Measurements from ENCODE around the gene SAC3D1.

The SAC3D1 gene

GRCh38 chr11:65063532-65063931 lies 22.5 kb downstream of the SAC3D1 start:
- no peak for TF ChIP-seq GATA3 (IDR thresholded peaks at IDR 0.05; ENCODE audit: low read depth, low read length)
- no peak for TF ChIP-seq GATA2 (IDR thresholded peaks at IDR 0.05; ENCODE audit: low read depth, low read length)

GRCh38 chr11:65064847-65065240 lies 23.8 kb downstream of the SAC3D1 start:
- no peak for TF ChIP-seq GATA2 (IDR thresholded peaks at IDR 0.05; ENCODE audit: low read depth, low read length)
- TF ChIP-seq GATA3 (IDR thresholded peaks at IDR 0.05; ENCODE audit: low read depth, low read length): no peak

GRCh38 chr11:65065851-65066250 lies 24.8 kb downstream of the SAC3D1 start:
- no peak for TF ChIP-seq GATA2 (IDR thresholded peaks at IDR 0.05; ENCODE audit: low read depth, low read length)
- no peak for TF ChIP-seq GATA3 (IDR thresholded peaks at IDR 0.05; ENCODE audit: low read depth, low read length)

- TF ChIP-seq GATA3 (IDR thresholded peaks at IDR 0.05; ENCODE audit: low read depth, low read length) (no peak), GATA2 (IDR thresholded peaks at IDR 0.05; ENCODE audit: low read depth, low read length) (no peak)
Measured at GRCh38 chr11:65066315-65066714, 25.3 kb downstream of the SAC3D1 start.

- TF ChIP-seq GATA2 (IDR thresholded peaks at IDR 0.05; ENCODE audit: low read depth, low read length) (no peak), GATA3 (IDR thresholded peaks at IDR 0.05; ENCODE audit: low read depth, low read length) (no peak)
Measured at GRCh38 chr11:65066805-65067291, 25.8 kb downstream of the SAC3D1 start.

- TF ChIP-seq GATA2 (IDR thresholded peaks at IDR 0.05; ENCODE audit: low read depth, low read length) (no peak), GATA3 (IDR thresholded peaks at IDR 0.05; ENCODE audit: low read depth, low read length) (no peak)
Measured at GRCh38 chr11:65067446-65067845, 26.4 kb downstream of the SAC3D1 start.

- TF ChIP-seq GATA2 (IDR thresholded peaks at IDR 0.05; ENCODE audit: low read depth, low read length) (no peak), GATA3 (IDR thresholded peaks at IDR 0.05; ENCODE audit: low read depth, low read length) (no peak)
Measured at GRCh38 chr11:65069217-65069616, 28.2 kb downstream of the SAC3D1 start.

- no peak for TF ChIP-seq GATA2 (IDR thresholded peaks at IDR 0.05; ENCODE audit: low read depth, low read length)
- no peak for TF ChIP-seq GATA3 (IDR thresholded peaks at IDR 0.05; ENCODE audit: low read depth, low read length)
Measured at GRCh38 chr11:65071907-65072630, 31.1 kb downstream of the SAC3D1 start.

- TF ChIP-seq GATA3 (IDR thresholded peaks at IDR 0.05; ENCODE audit: low read depth, low read length) (no peak), GATA2 (IDR thresholded peaks at IDR 0.05; ENCODE audit: low read depth, low read length) (no peak)
Measured at GRCh38 chr11:65072631-65072966, 31.6 kb downstream of the SAC3D1 start.

- TF ChIP-seq GATA2 (IDR thresholded peaks at IDR 0.05; ENCODE audit: low read depth, low read length) (no peak), GATA3 (IDR thresholded peaks at IDR 0.05; ENCODE audit: low read depth, low read length) (no peak)
Measured at GRCh38 chr11:65077451-65077850, 36.4 kb downstream of the SAC3D1 start.

GRCh38 chr11:65078151-65078550 lies 37.1 kb downstream of the SAC3D1 start:
- TF ChIP-seq GATA2 (IDR thresholded peaks at IDR 0.05; ENCODE audit: low read depth, low read length) (no peak), GATA3 (IDR thresholded peaks at IDR 0.05; ENCODE audit: low read depth, low read length) (no peak)

- TF ChIP-seq GATA2 (IDR thresholded peaks at IDR 0.05; ENCODE audit: low read depth, low read length) (no peak), GATA3 (IDR thresholded peaks at IDR 0.05; ENCODE audit: low read depth, low read length) (no peak)
Measured at GRCh38 chr11:65078786-65079342, 37.9 kb downstream of the SAC3D1 start.

GRCh38 chr11:65083134-65083833 lies 42.3 kb downstream of the SAC3D1 start:
- TF ChIP-seq GATA2 (IDR thresholded peaks at IDR 0.05; ENCODE audit: low read depth, low read length) (no peak), GATA3 (IDR thresholded peaks at IDR 0.05; ENCODE audit: low read depth, low read length) (no peak)

- TF ChIP-seq GATA2 (IDR thresholded peaks at IDR 0.05; ENCODE audit: low read depth, low read length): no peak
- TF ChIP-seq GATA3 (IDR thresholded peaks at IDR 0.05; ENCODE audit: low read depth, low read length): no peak
Measured at GRCh38 chr11:65083834-65084597, 43.0 kb downstream of the SAC3D1 start, which contains the start of the genes CDCA5 and ZFPL1. Gene CDCA5, minus strand, starts transcription at chr11:65084040. Its CDS starts 62 bp downstream, at chr11:65083978. Gene ZFPL1, plus strand, starts transcription at chr11:65084222. Its CDS starts 477 bp downstream, at chr11:65084699.

Data from SH-SY5Y (cell line).